Measurements from ENCODE around the gene RIMS4. TPM values are rescaled to one million over a fixed set of nuclear protein-coding genes. Genes with fewer than 3 reads are reported as not detected.

The RIMS4 gene
- total and polyA plus RNA-seq, 2 of the 13 experiments (the other 11 are each of a cell fraction or from before 2014, with no cell fraction given): 0.01 to 0.07 TPM

DNA sequence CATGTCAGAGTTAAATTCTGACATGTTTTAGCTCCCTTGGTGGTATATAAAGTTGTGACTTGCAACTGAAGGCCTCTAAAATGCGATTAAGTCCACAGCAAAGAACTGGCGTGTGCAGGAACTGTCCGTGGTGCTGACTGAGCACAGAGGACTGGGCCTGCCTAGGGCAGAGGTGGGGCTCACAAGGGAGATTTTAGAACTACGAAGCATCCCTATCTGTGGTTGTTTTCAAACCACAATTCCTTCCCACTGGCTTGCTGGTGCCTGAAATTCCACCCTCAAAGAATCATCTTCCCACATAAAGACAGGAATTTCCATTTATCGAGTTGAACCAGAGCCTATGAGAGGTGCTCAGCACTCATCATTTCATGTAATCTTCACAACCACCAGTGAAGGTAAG lies 30.1 kb downstream of the RIMS4 start (continued):
- TF ChIP-seq, protein P1, sequence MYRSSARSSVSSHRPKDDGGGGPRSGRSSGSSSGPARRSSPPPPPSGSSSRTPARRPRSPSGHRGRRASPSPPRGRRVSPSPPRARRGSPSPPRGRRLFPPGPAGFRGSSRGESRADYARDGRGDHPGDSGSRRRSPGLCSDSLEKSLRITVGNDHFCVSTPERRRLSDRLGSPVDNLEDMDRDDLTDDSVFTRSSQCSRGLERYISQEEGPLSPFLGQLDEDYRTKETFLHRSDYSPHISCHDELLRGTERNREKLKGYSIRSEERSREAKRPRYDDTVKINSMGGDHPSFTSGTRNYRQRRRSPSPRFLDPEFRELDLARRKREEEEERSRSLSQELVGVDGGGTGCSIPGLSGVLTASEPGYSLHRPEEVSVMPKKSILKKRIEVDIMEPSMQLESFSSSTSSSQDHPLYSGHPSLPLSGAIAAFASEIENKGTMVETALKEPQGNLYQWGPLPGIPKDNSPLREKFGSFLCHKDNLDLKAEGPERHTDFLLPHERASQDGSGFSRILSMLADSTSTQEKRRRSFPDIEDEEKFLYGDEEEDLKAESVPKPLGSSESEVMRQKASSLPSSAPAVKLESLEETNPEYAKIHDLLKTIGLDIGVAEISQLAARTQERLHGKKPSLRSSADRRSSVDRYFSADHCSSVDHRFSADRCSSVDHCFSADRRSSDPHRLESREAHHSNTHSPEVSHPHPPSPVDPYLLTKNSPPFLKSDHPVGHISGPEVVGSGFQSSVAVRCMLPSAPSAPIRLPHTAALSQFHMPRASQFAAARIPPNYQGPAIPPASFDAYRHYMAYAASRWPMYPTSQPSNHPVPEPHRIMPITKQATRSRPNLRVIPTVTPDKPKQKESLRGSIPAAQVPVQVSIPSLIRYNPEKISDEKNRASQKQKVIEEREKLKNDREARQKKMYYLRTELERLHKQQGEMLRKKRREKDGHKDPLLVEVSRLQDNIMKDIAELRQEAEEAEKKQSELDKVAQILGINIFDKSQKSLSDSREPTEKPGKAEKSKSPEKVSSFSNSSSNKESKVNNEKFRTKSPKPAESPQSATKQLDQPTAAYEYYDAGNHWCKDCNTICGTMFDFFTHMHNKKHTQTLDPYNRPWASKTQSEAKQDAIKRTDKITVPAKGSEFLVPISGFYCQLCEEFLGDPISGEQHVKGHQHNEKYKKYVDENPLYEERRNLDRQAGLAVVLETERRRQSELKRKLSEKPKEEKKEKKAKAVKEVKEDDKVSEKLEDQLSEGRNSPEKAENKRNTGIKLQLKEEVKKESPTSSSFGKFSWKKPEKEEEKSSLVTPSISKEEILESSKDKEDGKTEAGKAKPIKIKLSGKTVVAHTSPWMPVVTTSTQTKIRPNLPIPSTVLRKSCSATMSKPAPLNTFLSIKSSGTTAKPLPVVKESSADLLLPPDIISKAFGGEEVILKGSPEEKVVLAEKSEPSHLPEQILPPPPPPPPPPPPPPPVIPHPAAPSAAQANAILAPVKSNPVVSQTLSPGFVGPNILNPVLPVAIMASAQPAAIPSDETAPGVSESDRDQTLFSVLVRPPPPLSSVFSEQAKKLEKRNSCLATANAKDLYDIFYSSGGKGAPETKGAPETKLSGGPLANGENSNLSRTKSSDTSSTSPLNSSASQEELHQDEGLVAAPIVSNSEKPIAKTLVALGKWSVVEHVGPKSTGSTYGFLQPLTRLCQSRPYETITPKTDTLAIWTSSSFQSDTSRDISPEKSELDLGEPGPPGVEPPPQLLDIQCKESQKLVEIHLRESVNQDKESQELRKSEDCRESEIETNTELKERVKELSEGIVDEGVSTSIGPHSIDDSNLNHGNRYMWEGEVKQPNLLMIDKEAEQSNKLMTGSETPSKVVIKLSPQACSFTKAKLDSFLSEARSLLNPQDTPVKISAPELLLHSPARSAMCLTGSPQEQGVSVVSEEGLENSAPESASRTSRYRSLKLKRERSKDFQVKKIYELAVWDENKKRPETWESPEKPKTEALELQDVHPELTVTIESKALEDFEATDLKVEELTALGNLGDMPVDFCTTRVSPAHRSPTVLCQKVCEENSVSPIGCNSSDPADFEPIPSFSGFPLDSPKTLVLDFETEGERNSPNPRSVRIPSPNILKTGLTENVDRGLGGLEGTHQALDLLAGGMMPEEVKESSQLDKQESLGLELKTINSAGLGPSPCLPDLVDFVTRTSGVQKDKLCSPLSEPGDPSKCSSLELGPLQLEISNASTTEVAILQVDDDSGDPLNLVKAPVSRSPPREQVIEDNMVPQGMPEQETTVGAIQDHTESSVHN (CRISPR knock-in tag; IDR thresholded peaks at IDR 0.05): no peak
- TF ChIP-seq, protein P2, sequence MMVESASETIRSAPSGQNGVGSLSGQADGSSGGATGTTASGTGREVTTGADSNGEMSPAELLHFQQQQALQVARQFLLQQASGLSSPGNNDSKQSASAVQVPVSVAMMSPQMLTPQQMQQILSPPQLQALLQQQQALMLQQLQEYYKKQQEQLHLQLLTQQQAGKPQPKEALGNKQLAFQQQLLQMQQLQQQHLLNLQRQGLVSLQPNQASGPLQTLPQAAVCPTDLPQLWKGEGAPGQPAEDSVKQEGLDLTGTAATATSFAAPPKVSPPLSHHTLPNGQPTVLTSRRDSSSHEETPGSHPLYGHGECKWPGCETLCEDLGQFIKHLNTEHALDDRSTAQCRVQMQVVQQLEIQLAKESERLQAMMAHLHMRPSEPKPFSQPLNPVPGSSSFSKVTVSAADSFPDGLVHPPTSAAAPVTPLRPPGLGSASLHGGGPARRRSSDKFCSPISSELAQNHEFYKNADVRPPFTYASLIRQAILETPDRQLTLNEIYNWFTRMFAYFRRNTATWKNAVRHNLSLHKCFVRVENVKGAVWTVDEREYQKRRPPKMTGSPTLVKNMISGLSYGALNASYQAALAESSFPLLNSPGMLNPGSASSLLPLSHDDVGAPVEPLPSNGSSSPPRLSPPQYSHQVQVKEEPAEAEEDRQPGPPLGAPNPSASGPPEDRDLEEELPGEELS (CRISPR knock-in tag; IDR thresholded peaks at IDR 0.05): peak; percentile 50; the same call in 1 of the 2 replicates
- TF ChIP-seq JUND (CRISPR knock-in tag; IDR thresholded peaks at IDR 0.05): 0 out of 2 replicates have a peak, but pooled peaks have one; percentile 28
- TF ChIP-seq ZNF672 (CRISPR knock-in tag; IDR thresholded peaks at IDR 0.05): no peak
- TF ChIP-seq ZNF589 (CRISPR knock-in tag; conservative IDR thresholded peaks at IDR 0.05): 0 out of 2 replicates have a peak, but pooled peaks have one; percentile 53
- TF ChIP-seq ZNF644 (CRISPR knock-in tag; IDR thresholded peaks at IDR 0.05; ENCODE audit: low read depth): peak; percentile 74; the same call in 1 of the 2 replicates
- TF ChIP-seq RARA (CRISPR knock-in tag; IDR thresholded peaks at IDR 0.05): peak; percentile 76
- TF ChIP-seq IKZF4 (CRISPR knock-in tag; IDR thresholded peaks at IDR 0.05; ENCODE audit: borderline replicate concordance, low read depth, not compliant biosample characterization): peak; percentile 78
- no peak for TF ChIP-seq ZNF616 (CRISPR knock-in tag; IDR thresholded peaks at IDR 0.05; ENCODE audit: low read depth)
- TF ChIP-seq ZNF614 (CRISPR knock-in tag; IDR thresholded peaks at IDR 0.05; ENCODE audit: borderline replicate concordance): peak; percentile 89
- peak; percentile 88 for TF ChIP-seq ZNF256 (CRISPR knock-in tag; conservative IDR thresholded peaks at IDR 0.05)
- TF ChIP-seq ZNF337 (CRISPR knock-in tag; IDR thresholded peaks at IDR 0.05; ENCODE audit: borderline replicate concordance, low read depth): peak; percentile 9; the same call in 1 of the 2 replicates
- TF ChIP-seq, protein P3, sequence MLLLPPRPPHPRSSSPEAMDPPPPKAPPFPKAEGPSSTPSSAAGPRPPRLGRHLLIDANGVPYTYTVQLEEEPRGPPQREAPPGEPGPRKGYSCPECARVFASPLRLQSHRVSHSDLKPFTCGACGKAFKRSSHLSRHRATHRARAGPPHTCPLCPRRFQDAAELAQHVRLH (CRISPR knock-in tag; IDR thresholded peaks at IDR 0.05; ENCODE audit: borderline replicate concordance, low read depth): peak; percentile 91
- TF ChIP-seq, protein P4, sequence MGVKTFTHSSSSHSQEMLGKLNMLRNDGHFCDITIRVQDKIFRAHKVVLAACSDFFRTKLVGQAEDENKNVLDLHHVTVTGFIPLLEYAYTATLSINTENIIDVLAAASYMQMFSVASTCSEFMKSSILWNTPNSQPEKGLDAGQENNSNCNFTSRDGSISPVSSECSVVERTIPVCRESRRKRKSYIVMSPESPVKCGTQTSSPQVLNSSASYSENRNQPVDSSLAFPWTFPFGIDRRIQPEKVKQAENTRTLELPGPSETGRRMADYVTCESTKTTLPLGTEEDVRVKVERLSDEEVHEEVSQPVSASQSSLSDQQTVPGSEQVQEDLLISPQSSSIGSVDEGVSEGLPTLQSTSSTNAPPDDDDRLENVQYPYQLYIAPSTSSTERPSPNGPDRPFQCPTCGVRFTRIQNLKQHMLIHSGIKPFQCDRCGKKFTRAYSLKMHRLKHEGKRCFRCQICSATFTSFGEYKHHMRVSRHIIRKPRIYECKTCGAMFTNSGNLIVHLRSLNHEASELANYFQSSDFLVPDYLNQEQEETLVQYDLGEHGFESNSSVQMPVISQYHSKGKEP (CRISPR knock-in tag; IDR thresholded peaks at IDR 0.05): peak; percentile 95; the same call in 1 of the 2 replicates
- TF ChIP-seq, protein P5, sequence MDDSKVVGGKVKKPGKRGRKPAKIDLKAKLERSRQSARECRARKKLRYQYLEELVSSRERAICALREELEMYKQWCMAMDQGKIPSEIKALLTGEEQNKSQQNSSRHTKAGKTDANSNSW (CRISPR knock-in tag; IDR thresholded peaks at IDR 0.05; ENCODE audit: borderline replicate concordance): 0 out of 2 replicates have a peak, but pooled peaks have one; percentile 28
- TF ChIP-seq NR1H2 (CRISPR knock-in tag; IDR thresholded peaks at IDR 0.05; ENCODE audit: borderline replicate concordance, low read depth): 0 out of 2 replicates have a peak, but pooled peaks have one; percentile 65
- peak; percentile 89; the same call in 1 of the 2 replicates for TF ChIP-seq ARNT2 (CRISPR knock-in tag; IDR thresholded peaks at IDR 0.05; ENCODE audit: low read depth)
